Astrocyte of the spinal cord (primary cell): ENCODE measurements around the gene MAEA.
A peak's percentile ranks its signal among the peaks of the same experiment; 100 is the strongest.

Experiments used
- DNase-seq: peaks from one replicate; pipeline ENCODE4 v3.0.0; 2011; ENCODE audit warnings: low read depth, low spot score
- H3K4me3 ChIP-seq: 2 replicates; pipeline ENCODE4 v1.5.1; 2011; ENCODE audit warnings: low read depth, mild to moderate bottlenecking, low read length, moderate library complexity
- CTCF ChIP-seq: IDR thresholded peaks from 2 replicates; pipeline ENCODE4 v1.5.1; 2012; ENCODE audit warnings: low read depth, mild to moderate bottlenecking, low read length, inconsistent platforms
- in situ Hi-C: cut with HindIII; loops from 2 replicates; pipeline ENCODE4 v1.10.0; 2017; ENCODE audit warnings: low sequenced_read_pairs

MAEA gene

GRCh38 chr4:1358421-1359143 lies 68.9 kb downstream of the MAEA start:
- in situ Hi-C loops, result no loop called here
- no peak for TF ChIP-seq CTCF

DNA sequence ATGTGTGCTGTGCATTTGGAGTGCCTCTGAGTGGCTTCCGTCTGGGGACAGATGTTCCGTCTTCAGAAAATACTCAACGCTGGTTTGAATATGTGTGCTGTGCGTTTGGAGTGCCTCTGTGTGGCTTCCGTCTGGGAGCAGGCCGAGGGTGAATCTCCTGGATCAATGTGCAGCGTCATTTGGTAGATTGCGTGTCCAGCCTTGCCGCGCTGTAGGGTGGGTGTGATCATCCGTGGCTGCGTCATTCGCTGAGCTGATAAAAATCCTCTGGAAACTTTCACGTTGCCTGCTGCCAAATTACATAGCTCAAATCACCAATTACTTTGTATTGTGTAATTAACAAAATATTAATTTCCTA lies 69.4 kb downstream of the MAEA start:
- in situ Hi-C loops, result no loop called here
- no peak for TF ChIP-seq CTCF
- no peak overlapping the region for H3K4me3 ChIP-seq
- no peak for DNase-seq

More at GRCh38 chr4:1358421-1359143, 68.9 kb downstream of the MAEA start:
- DNase-seq, result no peak
- H3K4me3 ChIP-seq, result no peak overlapping the region

DNA sequence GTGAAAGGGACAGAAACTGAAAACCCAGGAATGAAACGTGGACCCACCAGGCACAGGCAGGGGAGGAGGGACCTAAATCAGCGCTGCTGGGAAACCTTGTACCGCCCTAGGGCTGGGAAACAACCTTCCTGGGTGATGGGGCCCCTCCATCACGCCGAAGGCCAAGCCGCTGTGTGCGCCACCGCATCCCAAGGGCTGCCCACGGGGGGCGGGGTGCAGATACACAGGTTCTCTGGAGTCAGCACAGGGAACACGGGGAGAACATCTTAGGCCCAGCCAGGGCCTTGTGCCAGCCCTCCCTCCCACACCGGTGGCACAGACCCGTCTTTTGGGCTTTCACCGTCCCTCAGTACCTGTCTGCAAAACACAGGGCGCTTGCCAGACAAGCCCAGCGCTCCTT lies 70.3 kb downstream of the MAEA start:
- TF ChIP-seq CTCF, result no peak
- in situ Hi-C loops, result no loop called here

DNA sequence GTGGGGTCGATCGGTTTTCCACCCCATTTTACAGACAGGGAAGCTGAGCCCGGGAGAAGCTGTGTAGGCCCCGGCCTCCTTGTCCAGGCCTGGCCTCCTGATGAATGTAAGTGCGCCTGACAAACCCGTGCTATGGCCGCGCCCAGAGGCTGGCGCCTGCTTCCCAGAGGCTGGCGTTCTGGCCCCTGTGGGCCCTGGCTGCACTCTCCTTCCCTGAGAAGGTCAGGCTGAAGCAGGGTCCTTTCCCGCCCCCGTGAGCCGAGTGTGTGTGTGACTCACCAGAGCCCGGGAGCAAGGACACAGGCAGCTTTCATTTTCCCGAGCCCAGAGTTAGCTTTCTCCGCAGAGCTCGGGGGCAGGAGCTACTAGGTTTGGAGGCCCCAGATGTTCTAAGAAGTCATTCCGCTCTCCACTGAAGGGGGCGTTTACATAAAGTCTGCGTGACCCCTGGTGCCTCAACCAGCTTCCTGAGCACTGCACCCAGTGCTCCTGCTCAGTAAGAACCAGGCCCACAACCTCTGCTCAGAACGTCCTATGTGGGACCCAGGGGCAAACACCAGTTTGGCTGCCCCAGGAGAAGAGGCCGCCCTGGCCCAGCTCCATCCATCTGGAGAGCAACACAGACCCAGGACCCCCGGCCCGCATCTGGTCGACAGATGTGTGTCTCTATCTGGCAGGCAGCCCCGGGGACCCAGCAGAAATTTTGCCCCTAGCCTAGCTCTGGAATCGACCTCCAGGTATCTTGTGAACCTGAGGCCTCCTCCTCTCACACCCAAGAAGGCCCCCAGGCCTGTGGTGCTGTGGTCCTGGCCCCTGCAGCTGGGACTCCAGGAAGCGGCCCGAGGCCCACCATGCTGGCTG lies 71.0 kb downstream of the MAEA start:
- no peak overlapping the region for H3K4me3 ChIP-seq
- in situ Hi-C loops, result no loop called here
- DNase-seq, result peak; percentile 49
- no peak for TF ChIP-seq CTCF

More for the DNA sequence above, 70.3 kb downstream of the MAEA start:
- H3K4me3 ChIP-seq, result no peak overlapping the region
- DNase-seq, result no peak

DNA sequence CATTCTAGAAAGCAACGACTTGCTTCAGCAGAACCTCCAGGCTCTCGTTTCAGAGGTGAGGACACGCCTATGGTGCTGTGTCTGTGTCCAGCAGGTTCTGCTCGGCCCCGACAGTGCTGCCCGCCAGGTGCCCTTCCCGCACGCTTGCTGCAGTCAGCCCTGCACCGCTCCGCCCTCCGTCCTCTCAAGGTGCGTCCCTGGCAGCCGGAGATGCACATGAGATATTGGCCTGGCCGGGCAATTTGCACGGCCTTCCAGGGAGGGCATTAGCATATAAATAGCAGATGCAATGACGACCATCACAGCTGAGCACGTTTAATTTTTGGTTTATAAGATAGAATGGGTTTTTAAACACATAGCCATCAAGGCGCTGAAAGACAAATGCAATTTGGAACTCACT lies 71.7 kb downstream of the MAEA start:
- no peak for DNase-seq
- TF ChIP-seq CTCF, result no peak
- in situ Hi-C loops, result no loop called here
- H3K4me3 ChIP-seq, result no peak overlapping the region

DNA sequence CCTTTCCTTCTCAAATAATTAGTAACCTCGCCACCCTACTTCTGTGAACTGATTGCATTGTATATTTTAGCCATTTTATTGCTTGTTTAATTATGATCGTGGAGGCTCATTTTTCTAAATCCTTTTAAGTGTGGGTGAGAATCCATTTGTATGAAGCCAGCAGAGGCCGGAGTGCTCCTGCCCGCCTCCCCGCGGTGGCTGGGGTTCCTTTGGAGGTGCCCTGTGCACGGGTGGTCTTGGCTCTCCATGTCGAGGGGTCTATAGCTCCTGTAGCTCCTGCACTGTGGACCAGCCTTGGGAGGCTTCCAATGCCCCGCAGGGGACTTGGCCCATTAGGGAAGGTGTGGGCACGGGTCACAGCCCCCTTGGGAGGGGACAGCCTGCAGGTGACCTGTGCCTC lies 72.4 kb downstream of the MAEA start:
- no peak for TF ChIP-seq CTCF
- H3K4me3 ChIP-seq, result no peak overlapping the region
- in situ Hi-C loops, result no loop called here
- DNase-seq, result no peak
